RWPE2 (cell line): ENCODE measurements around the gene ANKRD13C.

ENCODE experiments used
- ATAC-seq: fragments of 200-7000 bp; cut with Tn5 transposase; 3 replicates; pipeline ENCODE4 v1.9.1; 2021; ENCODE audit warnings: low read depth
- DNase-seq: peaks from one replicate; pipeline ENCODE4 v3.0.0-alpha.2; 2020; ENCODE audit warnings: low spot score
- H3K27ac ChIP-seq: fragments of 450-650 bp; 2 replicates; pipeline ENCODE4 v1.5.1; 2017; ENCODE audit warnings: mild to moderate bottlenecking; ENCODE audit not compliant: poor library complexity, severe bottlenecking
- H3K27me3 ChIP-seq: fragments of 250-450 bp; sonication (Bioruptor Pico); 2 replicates; pipeline ENCODE4 v1.5.1; 2021; ENCODE audit warnings: mild to moderate bottlenecking, moderate library complexity; ENCODE audit not compliant: insufficient read depth, poor library complexity, severe bottlenecking
- H3K36me3 ChIP-seq: fragments of 250-450 bp; sonication (Bioruptor Pico); 2 replicates; pipeline ENCODE4 v1.5.1; 2020; ENCODE audit warnings: low read depth, mild to moderate bottlenecking, moderate library complexity
- H3K4me1 ChIP-seq: fragments of 250-450 bp; sonication (Bioruptor Pico); 2 replicates; pipeline ENCODE4 v1.5.1; 2021; ENCODE audit warnings: mild to moderate bottlenecking, moderate library complexity; ENCODE audit not compliant: insufficient read depth, poor library complexity, severe bottlenecking
- H3K4me3 ChIP-seq: fragments of 250-450 bp; sonication (Bioruptor Pico); 2 replicates; pipeline ENCODE4 v1.5.1; 2021; ENCODE audit warnings: mild to moderate bottlenecking, moderate library complexity; ENCODE audit not compliant: severe bottlenecking
- H3K9me3 ChIP-seq: fragments of 250-450 bp; sonication (Bioruptor Pico); 2 replicates; pipeline ENCODE4 v1.5.1; 2021; ENCODE audit warnings: mild to moderate bottlenecking, moderate library complexity; ENCODE audit not compliant: severe bottlenecking
- CTCF ChIP-seq: fragments of 450-650 bp; IDR thresholded peaks from one replicate; pipeline ENCODE4 v1.5.1; 2017; ENCODE audit warnings: mild to moderate bottlenecking, moderate library complexity; ENCODE audit not compliant: poor library complexity, severe bottlenecking

Gene ANKRD13C

GRCh38 chr1:70220015-70220414 lies 134.5 kb downstream of the ANKRD13C start:
- TF ChIP-seq CTCF = no peak
- H3K9me3 ChIP-seq = no peaks in the 10 kb centered on the region
- DNase-seq (no peak), ATAC-seq (no peak)
- H3K4me3 ChIP-seq = no peak overlapping the region
- H3K27ac ChIP-seq = no peak overlapping the region
- peaks cover 22% of the 10 kb centered on the region for H3K4me1 ChIP-seq
- H3K27me3 ChIP-seq = no peaks in the 10 kb centered on the region
- peaks cover 70% of the 10 kb centered on the region for H3K36me3 ChIP-seq

GRCh38 chr1:70211541-70211940 lies 143.0 kb downstream of the ANKRD13C start:
- Histone ChIP-seq H3K27ac (no peak overlapping the region), H3K36me3 (peaks cover 62% of the 10 kb centered on the region), H3K9me3 (no peaks in the 10 kb centered on the region), H3K27me3 (no peaks in the 10 kb centered on the region), H3K4me1 (peaks cover 5% of the 10 kb centered on the region), H3K4me3 (no peak overlapping the region)
- no peak for DNase-seq
- ATAC-seq = no peak
- TF ChIP-seq CTCF = no peak

GRCh38 chr1:70210820-70211219 lies 143.7 kb downstream of the ANKRD13C start:
- TF ChIP-seq CTCF = no peak
- Histone ChIP-seq H3K27me3 (no peaks in the 10 kb centered on the region), H3K36me3 (peaks cover 55% of the 10 kb centered on the region), H3K27ac (no peak overlapping the region), H3K9me3 (no peaks in the 10 kb centered on the region), H3K4me1 (peaks cover 5% of the 10 kb centered on the region), H3K4me3 (no peak overlapping the region)
- ATAC-seq (no peak), DNase-seq (no peak)
